GM23248 (cell line): ENCODE results near the gene KCNH5. TPM values are rescaled to one million over a fixed set of nuclear protein-coding genes. Genes with fewer than 3 reads are reported as not detected.

ENCODE experiments used
- DNase-seq: peaks from one replicate; pipeline ENCODE4 v3.0.0-alpha.2; 2015
- H2AFZ ChIP-seq: fragments of 200-600 bp; sonication (generic); 2 replicates; pipeline ENCODE4 v1.6.1; 2016; ENCODE audit warnings: antibody characterized with exemption
- H3F3A ChIP-seq: fragments of 200-600 bp; sonication (generic); 2 replicates; pipeline ENCODE4 v1.6.1; 2016; ENCODE audit warnings: mild to moderate bottlenecking, antibody characterized with exemption, mixed run types; ENCODE audit not compliant: insufficient read depth
- H3K27ac ChIP-seq: fragments of 200-600 bp; sonication (generic); 2 replicates; pipeline ENCODE4 v1.5.1; 2016; ENCODE audit warnings: mild to moderate bottlenecking
- H3K27me3 ChIP-seq: fragments of 200-600 bp; sonication (generic); replicated peaks from 2 replicates; pipeline ENCODE4 v1.6.1; 2016; ENCODE audit warnings: mild to moderate bottlenecking; ENCODE audit not compliant: insufficient read depth
- H3K36me3 ChIP-seq: fragments of 200-600 bp; sonication (generic); 2 replicates; pipeline ENCODE4 v1.6.1; 2016; ENCODE audit warnings: low read depth, mild to moderate bottlenecking
- H3K4me1 ChIP-seq: fragments of 200-600 bp; sonication (generic); 2 replicates; pipeline ENCODE4 v1.6.1; 2016; ENCODE audit warnings: mild to moderate bottlenecking; ENCODE audit not compliant: insufficient read depth
- H3K4me2 ChIP-seq: fragments of 200-600 bp; sonication (generic); one replicate; pipeline ENCODE4 v1.6.1; 2016; ENCODE audit warnings: mild to moderate bottlenecking; ENCODE audit not compliant: unreplicated experiment
- H3K4me3 ChIP-seq: fragments of 200-600 bp; sonication (generic); 2 replicates; pipeline ENCODE4 v1.5.1; 2016; ENCODE audit warnings: mild to moderate bottlenecking
- H3K79me2 ChIP-seq: fragments of 200-600 bp; sonication (generic); 2 replicates; pipeline ENCODE4 v1.6.1; 2016; ENCODE audit warnings: mild to moderate bottlenecking; ENCODE audit not compliant: insufficient read depth
- H3K9ac ChIP-seq: fragments of 200-600 bp; sonication (generic); 2 replicates; pipeline ENCODE4 v1.6.1; 2016; ENCODE audit warnings: mild to moderate bottlenecking
- H3K9me2 ChIP-seq: fragments of 200-600 bp; sonication (generic); 2 replicates; pipeline ENCODE4 v1.6.1; 2016; ENCODE audit warnings: mixed run types, mild to moderate bottlenecking, moderate library complexity; ENCODE audit not compliant: insufficient read depth
- H3K9me3 ChIP-seq: fragments of 200-600 bp; sonication (generic); one replicate; pipeline ENCODE4 v1.6.1; 2017; ENCODE audit warnings: low read depth
- H4K20me1 ChIP-seq: fragments of 200-600 bp; sonication (generic); 2 replicates; pipeline ENCODE4 v1.6.0; 2016; ENCODE audit not compliant: insufficient read depth
- EZH2 ChIP-seq: fragments of 200-600 bp; sonication (generic); IDR thresholded peaks from 2 replicates; pipeline ENCODE4 v1.6.1; 2018; ENCODE audit warnings: antibody characterized with exemption, mild to moderate bottlenecking; ENCODE audit not compliant: insufficient read depth, poor library complexity, severe bottlenecking
- EZH2phosphoT487 ChIP-seq: fragments of 200-600 bp; sonication (generic); IDR thresholded peaks from 2 replicates; pipeline ENCODE4 v1.6.1; 2018; ENCODE audit warnings: antibody characterized with exemption, moderate library complexity, mild to moderate bottlenecking, low read depth; ENCODE audit not compliant: insufficient read depth
- WGBS, 2 experiments: methylation state at CpG; one replicate each; pipeline ENCODE4 v1.1.6; 2015 to 2017; ENCODE audit warnings: low lambda C conversion rate in 2 of 2, low coverage in 1 of 2; ENCODE audit errors: missing lambda C conversion rate in 2 of 2; 5-methylcytosine and 5-hydroxymethylcytosine counted together
- in situ Hi-C: fragments of 300-500 bp; cut with MboI; formaldehyde crosslinking; loops from 2 replicates; pipeline ENCODE4 v1.15.0; 2020
- polyA plus RNA-seq: library from polyadenylated mRNA; unstranded; fragments of >200 nt; fragmentation: Nextera tagmentation; extraction: Ambion mirVana; gene quantifications from 2 replicates; pipeline ENCODE4 v1.2.1, GENCODE V29; 2016
- total RNA-seq: library from RNA; depleted of rRNA; stranded (reverse); fragments of >200 nt; shearing (Covaris generic); gene quantifications from 2 replicates; pipeline ENCODE4 v1.2.3, GENCODE V29; 2014

The KCNH5 gene
- total and polyA plus RNA-seq, 2 experiments from 2014 or later = not detected

- Histone ChIP-seq H3K9ac (no peak overlapping the region), H3K4me1 (no peaks in the 10 kb centered on the region), H3K9me2 (no peaks in the 10 kb centered on the region), H3K9me3 (no peaks in the 10 kb centered on the region), H3K36me3 (no peaks in the 10 kb centered on the region), H3F3A (no peaks in the 10 kb centered on the region), H2AFZ (no peak overlapping the region), H3K27me3 (no peaks in the 10 kb centered on the region), H3K27ac (no peak overlapping the region), H3K4me2 (no peak overlapping the region), H4K20me1 (no peaks in the 10 kb centered on the region), H3K79me2 (no peaks in the 10 kb centered on the region), H3K4me3 (no peak overlapping the region)
- TF ChIP-seq EZH2phosphoT487 (no peak), EZH2 (no peak)
- WGBS, 2 experiments = 8 to 10% methylated on average over 2 of the region's 2 CpGs
- DNase-seq = no peak
- in situ Hi-C loops = no loop called here
Measured at GRCh38 chr14:62670526-62670925, 374.7 kb downstream of the KCNH5 start.

- H3K79me2 ChIP-seq = no peaks in the 10 kb centered on the region
- no peaks in the 10 kb centered on the region for H3K36me3 ChIP-seq
- no peaks in the 10 kb centered on the region for H3K9me2 ChIP-seq
- H3K9ac ChIP-seq = no peak overlapping the region
- no peaks in the 10 kb centered on the region for H3K27me3 ChIP-seq
- 41 to 42% methylated on average over 4 of the region's 4 CpGs for WGBS, 2 experiments
- H3K9me3 ChIP-seq = no peaks in the 10 kb centered on the region
- no peak overlapping the region for H3K27ac ChIP-seq
- DNase-seq = no peak
- no peak overlapping the region for H2AFZ ChIP-seq
- no peak overlapping the region for H3K4me2 ChIP-seq
- H3F3A ChIP-seq = no peaks in the 10 kb centered on the region
- in situ Hi-C loops = no loop called here
- H4K20me1 ChIP-seq = no peaks in the 10 kb centered on the region
- H3K4me3 ChIP-seq = no peak overlapping the region
- no peaks in the 10 kb centered on the region for H3K4me1 ChIP-seq
- TF ChIP-seq EZH2phosphoT487 = no peak
Measured at GRCh38 chr14:62667421-62667914, 377.8 kb downstream of the KCNH5 start.

GRCh38 chr14:62665286-62665685, 380.0 kb downstream of the KCNH5 start:
- Histone ChIP-seq H3K4me3 (no peak overlapping the region), H3K9me3 (no peaks in the 10 kb centered on the region), H3K9me2 (no peaks in the 10 kb centered on the region), H3K79me2 (no peaks in the 10 kb centered on the region), H3K27me3 (no peaks in the 10 kb centered on the region), H3K4me1 (no peaks in the 10 kb centered on the region), H3K4me2 (no peak overlapping the region), H3K27ac (no peak overlapping the region), H2AFZ (no peak overlapping the region), H3K9ac (no peak overlapping the region), H3K36me3 (no peaks in the 10 kb centered on the region), H4K20me1 (no peaks in the 10 kb centered on the region), H3F3A (no peaks in the 10 kb centered on the region)
- 0 to 1% methylated on average over 2 to 3 of the region's 3 CpGs for WGBS, 2 experiments
- no peak for DNase-seq
- in situ Hi-C loops = no loop called here
- no peak for TF ChIP-seq EZH2phosphoT487
- TF ChIP-seq EZH2 = no peak

GRCh38 chr14:62663456-62663821, 381.8 kb downstream of the KCNH5 start:
- no peaks in the 10 kb centered on the region for H3F3A ChIP-seq
- H3K4me1 ChIP-seq = no peaks in the 10 kb centered on the region
- no peak overlapping the region for H3K9ac ChIP-seq
- no peak for DNase-seq
- no peak overlapping the region for H3K4me2 ChIP-seq
- no peaks in the 10 kb centered on the region for H3K9me2 ChIP-seq
- no peak for TF ChIP-seq EZH2phosphoT487
- TF ChIP-seq EZH2 = no peak
- H3K36me3 ChIP-seq = no peaks in the 10 kb centered on the region
- H4K20me1 ChIP-seq = no peaks in the 10 kb centered on the region
- H3K9me3 ChIP-seq = no peaks in the 10 kb centered on the region
- 18 to 28% methylated on average over 4 of the region's 4 CpGs for WGBS, 2 experiments
- no peaks in the 10 kb centered on the region for H3K79me2 ChIP-seq
- H3K4me3 ChIP-seq = no peak overlapping the region
- H3K27ac ChIP-seq = no peak overlapping the region
- no peaks in the 10 kb centered on the region for H3K27me3 ChIP-seq
- H2AFZ ChIP-seq = no peak overlapping the region
- in situ Hi-C loops = no loop called here

- no peak overlapping the region for H3K4me2 ChIP-seq
- no peaks in the 10 kb centered on the region for H4K20me1 ChIP-seq
- H3K9me3 ChIP-seq = no peaks in the 10 kb centered on the region
- no peak for DNase-seq
- H2AFZ ChIP-seq = no peak overlapping the region
- no peaks in the 10 kb centered on the region for H3K4me1 ChIP-seq
- 16 to 26% methylated on average over 11 of the region's 11 CpGs for WGBS, 2 experiments
- H3K36me3 ChIP-seq = no peaks in the 10 kb centered on the region
- in situ Hi-C loops = no loop called here
- no peak for TF ChIP-seq EZH2
- no peaks in the 10 kb centered on the region for H3K79me2 ChIP-seq
- no peaks in the 10 kb centered on the region for H3F3A ChIP-seq
- H3K9ac ChIP-seq = no peak overlapping the region
- H3K27me3 ChIP-seq = no peaks in the 10 kb centered on the region
- no peak overlapping the region for H3K4me3 ChIP-seq
- no peak overlapping the region for H3K27ac ChIP-seq
- H3K9me2 ChIP-seq = no peaks in the 10 kb centered on the region
Measured at GRCh38 chr14:62662811-62663455, 382.3 kb downstream of the KCNH5 start.
